Lung (tissue), 12 donors: ENCODE measurements around the gene DAGLB. TPM values are rescaled to one million over a fixed set of nuclear protein-coding genes. Genes with fewer than 3 reads are reported as not detected.
"Not testable (repeated sequence)": the region's sequence is repeated elsewhere in the genome, so short reads cannot be mapped to it uniquely, and the experiment has no call there.

ENCODE experiments used
- ATAC-seq: fragments of 200-7000 bp; cut with Tn5 transposase; one replicate; pipeline ENCODE4 v1.9.1; 2020; ENCODE audit warnings: moderate number of reproducible peaks; ENCODE audit not compliant: insufficient read depth, low FRiP score
- DNase-seq, 3 donors: peaks; one replicate each; pipeline ENCODE4 v3.0.0-alpha.2; 2013 to 2017
- H3K27ac ChIP-seq, 2 donors: one replicate each; pipeline ENCODE4 v1.5.1; 2013; ENCODE audit warnings: mild to moderate bottlenecking in 2 of 2, moderate library complexity in 2 of 2, control low read depth in 1 of 2, inconsistent platforms in 1 of 2, low read depth in 1 of 2, low read length in 1 of 2
- H3K27me3 ChIP-seq, 3 donors: one replicate each; pipeline ENCODE4 v1.5.1; 2013; ENCODE audit warnings: low read length in 2 of 3; ENCODE audit not compliant: control insufficient read depth in 3 of 3, insufficient read depth in 3 of 3
- H3K36me3 ChIP-seq, 4 donors: one replicate each; pipeline ENCODE4 v1.5.1; 2013; ENCODE audit warnings: low read length in 4 of 4, mild to moderate bottlenecking in 1 of 4, moderate library complexity in 1 of 4; ENCODE audit not compliant: control insufficient read depth in 4 of 4, insufficient read depth in 4 of 4
- H3K4me1 ChIP-seq, 5 donors: one replicate each; pipeline ENCODE4 v1.5.1; 2013; ENCODE audit warnings: low read length in 5 of 5, mild to moderate bottlenecking in 2 of 5, moderate library complexity in 1 of 5; ENCODE audit not compliant: control insufficient read depth in 5 of 5, insufficient read depth in 5 of 5
- H3K4me3 ChIP-seq: one replicate; pipeline ENCODE4 v1.5.1; 2013; ENCODE audit warnings: mild to moderate bottlenecking, control low read depth, moderate library complexity
- H3K9ac ChIP-seq, 2 donors: one replicate each; pipeline ENCODE4 v1.5.1; 2013; ENCODE audit warnings: low read length in 2 of 2, control low read depth in 1 of 2; ENCODE audit not compliant: insufficient read depth in 1 of 2
- H3K9me3 ChIP-seq, 4 donors: one replicate each; pipeline ENCODE4 v1.5.1; 2013; ENCODE audit warnings: low read length in 3 of 4, mild to moderate bottlenecking in 1 of 4, moderate library complexity in 1 of 4; ENCODE audit not compliant: control insufficient read depth in 4 of 4, insufficient read depth in 3 of 4
- WGBS, 2 donors: extraction: QIAGEN DNeasy Blood & Tissue Kit; methylation state at CpG; one replicate each; pipeline ENCODE4 v1.1.7; 2013; 5-methylcytosine and 5-hydroxymethylcytosine counted together
- polyA plus RNA-seq, 2 donors: library from polyadenylated mRNA; stranded (reverse); fragments of 200-250 nt; gene quantifications; one replicate each; pipeline ENCODE4 v1.2.1, GENCODE V29; 2013
- total RNA-seq, 2 donors: library from RNA; depleted of rRNA in 1 of 2; stranded (reverse); fragments of >200 nt in 1 of 2; gene quantifications; one replicate each; pipeline ENCODE4 v1.2.1, GENCODE V29; 2014 to 2021
- TF ChIP-seq, protein P1 (sequence below): IDR thresholded peaks from 2 replicates; pipeline ENCODE4 v1.5.1; 2012; ENCODE audit warnings: mild to moderate bottlenecking; ENCODE audit errors: control extremely low read depth, extremely low read depth
- donor health status: control.
- donor health status: control.
- donor health status: Bipolar disorder and iron deficiency.
- donor health status: healthy.
- donor health status: DM: yes; HTN: yes; CAD: no.

The DAGLB gene
- total and polyA plus RNA-seq, 4 donors, result 13.9 to 43.3 (median 19.4) TPM

DNA sequence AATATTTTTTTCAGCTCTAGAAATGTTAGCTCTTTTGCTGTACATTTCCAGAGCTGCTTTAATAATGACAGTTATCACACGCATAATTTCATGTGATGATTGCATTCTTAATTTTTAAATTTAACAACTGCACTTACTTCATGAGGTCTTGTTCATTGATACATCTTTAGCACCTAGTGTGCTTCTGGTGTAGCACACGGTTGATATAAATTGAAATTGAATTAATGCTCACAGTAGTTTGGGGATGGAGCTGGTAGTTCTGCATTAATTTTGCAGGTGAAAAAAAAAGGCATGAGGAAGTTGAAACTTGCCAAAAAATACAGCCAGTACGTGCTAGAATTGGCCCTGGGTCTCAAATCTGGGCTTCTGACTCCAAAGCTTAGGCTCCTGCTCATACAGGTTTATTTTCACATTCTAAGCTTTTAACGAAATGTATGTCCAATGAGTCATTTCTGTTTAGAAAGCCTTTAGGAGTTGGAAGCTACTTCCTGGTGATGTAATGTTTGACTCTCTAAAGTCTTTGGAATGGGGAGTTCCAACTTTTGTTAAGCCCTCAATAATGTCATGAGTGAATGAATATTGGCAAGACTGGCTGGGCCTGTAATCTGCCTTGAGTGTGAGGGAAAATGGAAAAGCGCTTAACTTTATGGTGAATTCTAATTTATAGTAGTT, 62.5 kb downstream of the DAGLB start:
- ATAC-seq (peak; percentile 81), DNase-seq (peak in 2 of 3 donors; percentile 70 to 75)
- peaks cover 3 to 22% (median 7%) of the 10 kb centered on the region in 4 donors for H3K36me3 ChIP-seq
- no peaks in the 10 kb centered on the region for H3K27me3 ChIP-seq
- H3K27ac ChIP-seq, result peak overlapping the region; percentile 55 to 80
- H3K4me3 ChIP-seq, result no peak overlapping the region
- H3K9ac ChIP-seq, result peak overlapping the region in 1 of 2 donors; percentile 58
- TF ChIP-seq, protein P1, sequence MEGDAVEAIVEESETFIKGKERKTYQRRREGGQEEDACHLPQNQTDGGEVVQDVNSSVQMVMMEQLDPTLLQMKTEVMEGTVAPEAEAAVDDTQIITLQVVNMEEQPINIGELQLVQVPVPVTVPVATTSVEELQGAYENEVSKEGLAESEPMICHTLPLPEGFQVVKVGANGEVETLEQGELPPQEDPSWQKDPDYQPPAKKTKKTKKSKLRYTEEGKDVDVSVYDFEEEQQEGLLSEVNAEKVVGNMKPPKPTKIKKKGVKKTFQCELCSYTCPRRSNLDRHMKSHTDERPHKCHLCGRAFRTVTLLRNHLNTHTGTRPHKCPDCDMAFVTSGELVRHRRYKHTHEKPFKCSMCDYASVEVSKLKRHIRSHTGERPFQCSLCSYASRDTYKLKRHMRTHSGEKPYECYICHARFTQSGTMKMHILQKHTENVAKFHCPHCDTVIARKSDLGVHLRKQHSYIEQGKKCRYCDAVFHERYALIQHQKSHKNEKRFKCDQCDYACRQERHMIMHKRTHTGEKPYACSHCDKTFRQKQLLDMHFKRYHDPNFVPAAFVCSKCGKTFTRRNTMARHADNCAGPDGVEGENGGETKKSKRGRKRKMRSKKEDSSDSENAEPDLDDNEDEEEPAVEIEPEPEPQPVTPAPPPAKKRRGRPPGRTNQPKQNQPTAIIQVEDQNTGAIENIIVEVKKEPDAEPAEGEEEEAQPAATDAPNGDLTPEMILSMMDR, result no peak
- WGBS, 2 donors, result 35 to 47% methylated on average over 5 of the region's 5 CpGs
- no peaks in the 10 kb centered on the region for H3K9me3 ChIP-seq
- peaks cover 0 to 32% (median 19%) of the 10 kb centered on the region in 5 donors for H3K4me1 ChIP-seq

GRCh38 chr7:6384327-6384726, 63.4 kb downstream of the DAGLB start:
- peaks cover 3 to 16% (median 7%) of the 10 kb centered on the region in 4 donors for H3K36me3 ChIP-seq
- peaks cover 0 to 35% (median 19%) of the 10 kb centered on the region in 5 donors for H3K4me1 ChIP-seq
- H3K27ac ChIP-seq, result peak overlapping the region in 1 of 2 donors; percentile 74
- DNase-seq, result no peak
- no peak overlapping the region for H3K4me3 ChIP-seq
- 66 to 70% methylated on average over 4 of the region's 4 CpGs for WGBS, 2 donors
- no peak overlapping the region for H3K9ac ChIP-seq
- H3K9me3 ChIP-seq, result no peaks in the 10 kb centered on the region
- H3K27me3 ChIP-seq, result no peaks in the 10 kb centered on the region
- TF ChIP-seq, protein P1, result no peak
- ATAC-seq, result no peak

DNA sequence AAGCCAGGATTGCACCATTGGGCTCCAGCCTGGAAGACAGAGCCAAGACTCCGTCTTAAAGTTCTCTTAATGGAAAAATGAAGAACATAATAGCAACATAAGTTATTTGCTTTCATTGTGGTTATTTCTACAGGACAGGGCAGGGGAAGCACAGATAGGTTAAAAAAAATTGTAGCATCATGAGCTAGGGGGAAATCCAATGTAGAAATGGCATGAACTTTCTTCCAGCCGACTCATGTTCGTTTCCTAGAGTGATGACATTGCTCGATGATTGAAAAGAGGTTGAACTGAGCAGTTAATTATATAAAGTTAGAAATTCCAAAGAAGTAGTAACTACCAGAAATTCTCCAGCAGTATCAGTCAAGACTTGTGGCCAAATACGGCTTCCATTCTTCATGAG, 64.9 kb downstream of the DAGLB start:
- Histone ChIP-seq H3K27me3 (no peaks in the 10 kb centered on the region), H3K9me3 (no peaks in the 10 kb centered on the region), H3K27ac (peak overlapping the region in 1 of 2 donors; percentile 45), H3K4me3 (no peak overlapping the region), H3K36me3 (peaks cover 0 to 7% (median 4%) of the 10 kb centered on the region in 4 donors), H3K4me1 (peaks cover 5 to 39% (median 19%) of the 10 kb centered on the region in 5 donors), H3K9ac (no peak overlapping the region)
- ATAC-seq, result no peak
- 29 to 57% methylated on average over 5 of the region's 5 CpGs for WGBS, 2 donors
- TF ChIP-seq, protein P1, result no peak
- DNase-seq, result no peak

DNA sequence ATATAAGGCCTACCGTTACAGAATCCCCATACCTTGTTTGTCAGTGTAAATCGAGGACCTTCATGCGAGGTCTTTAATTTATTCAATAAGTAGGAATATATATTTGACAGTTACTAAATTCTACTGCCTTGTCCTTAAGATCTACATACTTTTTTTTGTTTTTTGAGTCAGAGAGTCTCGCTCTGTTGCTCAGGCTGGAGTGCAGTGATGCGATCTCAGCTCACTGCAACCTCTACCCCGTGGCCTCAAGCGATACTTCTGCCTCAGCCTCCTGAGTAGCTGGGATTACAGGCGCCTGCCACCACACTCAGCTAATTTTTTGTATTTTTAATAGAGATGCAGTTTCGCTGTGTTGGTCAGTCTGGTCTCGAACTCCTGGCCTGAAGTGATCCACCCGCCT, 65.9 kb downstream of the DAGLB start:
- H3K4me1 ChIP-seq, result peaks cover 5 to 46% (median 26%) of the 10 kb centered on the region in 5 donors
- H3K9me3 ChIP-seq, H3K9ac ChIP-seq, DNase-seq, H3K36me3 ChIP-seq, H3K4me3 ChIP-seq, H3K27me3 ChIP-seq, ATAC-seq, H3K27ac ChIP-seq: not testable (repeated sequence)
- 93 to 94% methylated on average over 11 of the region's 11 CpGs for WGBS, 2 donors
